Adipocyte (in vitro differentiated cells): ENCODE results near the gene ZSCAN31.

Experiments
- DNase-seq: peaks from one replicate; pipeline ENCODE4 v3.0.0-alpha.2; 2015; ENCODE audit warnings: low read depth
- H3K27me3 ChIP-seq: replicated peaks from 2 replicates; pipeline ENCODE4 v1.7.0; 2013; ENCODE audit warnings: mild to moderate bottlenecking, low read length, moderate library complexity; ENCODE audit not compliant: control insufficient read depth, insufficient read depth
- H3K36me3 ChIP-seq: 2 replicates; pipeline ENCODE4 v1.7.0; 2013; ENCODE audit warnings: low read length, mild to moderate bottlenecking, moderate library complexity; ENCODE audit not compliant: control insufficient read depth, insufficient read depth, severe bottlenecking
- H3K4me1 ChIP-seq: 2 replicates; pipeline ENCODE4 v1.7.0; 2013; ENCODE audit warnings: mild to moderate bottlenecking, low read length, moderate library complexity; ENCODE audit not compliant: control insufficient read depth, insufficient read depth
- H3K4me3 ChIP-seq: 2 replicates; pipeline ENCODE4 v1.7.0; 2013; ENCODE audit warnings: mild to moderate bottlenecking, low read length, moderate library complexity
- H3K9ac ChIP-seq: 2 replicates; pipeline ENCODE4 v1.7.0; 2013; ENCODE audit warnings: mild to moderate bottlenecking, low read length, moderate library complexity
- H3K9me3 ChIP-seq: 2 replicates; pipeline ENCODE4 v1.7.0; 2013; ENCODE audit warnings: mild to moderate bottlenecking, low read length, moderate library complexity; ENCODE audit not compliant: control insufficient read depth

The ZSCAN31 gene

GRCh38 chr6:28351087-28351486 is 15.1 kb upstream of the ZSCAN31 start:
- H3K27me3 ChIP-seq: peaks cover 8% of the 10 kb centered on the region
- H3K4me3 ChIP-seq: peak overlapping the region; percentile 97
- H3K36me3 ChIP-seq: no peaks in the 10 kb centered on the region
- peaks cover 14% of the 10 kb centered on the region for H3K4me1 ChIP-seq
- no peaks in the 10 kb centered on the region for H3K9me3 ChIP-seq
- H3K9ac ChIP-seq: no peak overlapping the region
- DNase-seq: peak; percentile 8

GRCh38 chr6:28349892-28350737 is 14.2 kb upstream of the ZSCAN31 start, which contains the start of gene ZKSCAN3:
Gene ZKSCAN3 (plus strand): TSS chr6:28349947. CDS start chr6:28359587, 9,640 bp downstream.
- DNase-seq: peak; percentile 89
- Histone ChIP-seq H3K27me3 (peaks cover 17% of the 10 kb centered on the region), H3K4me1 (peaks cover 9% of the 10 kb centered on the region), H3K9ac (peak within 1 kb of the TSS; percentile 94), H3K9me3 (no peaks in the 10 kb centered on the region), H3K4me3 (peak within 1 kb of the TSS; percentile 97), H3K36me3 (no peaks in the 10 kb centered on the region)

- Histone ChIP-seq H3K9me3 (no peaks in the 10 kb centered on the region), H3K4me3 (peak overlapping the region; percentile 97), H3K27me3 (peaks cover 20% of the 10 kb centered on the region), H3K36me3 (no peaks in the 10 kb centered on the region), H3K4me1 (peaks cover 9% of the 10 kb centered on the region), H3K9ac (peak overlapping the region; percentile 94)
- DNase-seq: no peak
Measured at GRCh38 chr6:28349344-28349891, 13.5 kb upstream of the ZSCAN31 start.

GRCh38 chr6:28347119-28347518 is 11.2 kb upstream of the ZSCAN31 start:
- Histone ChIP-seq H3K9me3 (no peaks in the 10 kb centered on the region), H3K27me3 (peaks cover 23% of the 10 kb centered on the region), H3K36me3 (no peaks in the 10 kb centered on the region), H3K4me3 (no peak overlapping the region), H3K4me1 (peaks cover 9% of the 10 kb centered on the region), H3K9ac (no peak overlapping the region)
- no peak for DNase-seq

- H3K9ac ChIP-seq: no peak overlapping the region
- no peak for DNase-seq
- H3K4me1 ChIP-seq: no peaks in the 10 kb centered on the region
- peaks cover 23% of the 10 kb centered on the region for H3K27me3 ChIP-seq
- H3K9me3 ChIP-seq: no peaks in the 10 kb centered on the region
- no peak overlapping the region for H3K4me3 ChIP-seq
- H3K36me3 ChIP-seq: no peaks in the 10 kb centered on the region
Measured at GRCh38 chr6:28345201-28345600, 9.3 kb upstream of the ZSCAN31 start.

- no peaks in the 10 kb centered on the region for H3K9me3 ChIP-seq
- no peak overlapping the region for H3K9ac ChIP-seq
- DNase-seq: no peak
- peaks cover 23% of the 10 kb centered on the region for H3K27me3 ChIP-seq
- no peaks in the 10 kb centered on the region for H3K4me1 ChIP-seq
- H3K4me3 ChIP-seq: no peak overlapping the region
- no peaks in the 10 kb centered on the region for H3K36me3 ChIP-seq
Measured at GRCh38 chr6:28343898-28344677, 8.1 kb upstream of the ZSCAN31 start.

GRCh38 chr6:28340310-28341095 is 4.6 kb upstream of the ZSCAN31 start:
- no peak for DNase-seq
- no peak overlapping the region for H3K9ac ChIP-seq
- peaks cover 5% of the 10 kb centered on the region for H3K4me1 ChIP-seq
- no peak overlapping the region for H3K4me3 ChIP-seq
- no peaks in the 10 kb centered on the region for H3K9me3 ChIP-seq
- peaks cover 9% of the 10 kb centered on the region for H3K27me3 ChIP-seq
- no peaks in the 10 kb centered on the region for H3K36me3 ChIP-seq

GRCh38 chr6:28337121-28337520 is 1.2 kb upstream of the ZSCAN31 start:
- Histone ChIP-seq H3K9me3 (no peaks in the 10 kb centered on the region), H3K4me1 (peaks cover 7% of the 10 kb centered on the region), H3K36me3 (no peaks in the 10 kb centered on the region), H3K9ac (no peak overlapping the region), H3K27me3 (no peaks in the 10 kb centered on the region), H3K4me3 (peak overlapping the region; percentile 97)
- DNase-seq: no peak

- Histone ChIP-seq H3K9me3 (no peaks in the 10 kb centered on the region), H3K9ac (peak overlapping the region; percentile 91), H3K27me3 (no peaks in the 10 kb centered on the region), H3K4me3 (peak overlapping the region; percentile 97), H3K36me3 (no peaks in the 10 kb centered on the region), H3K4me1 (peaks cover 7% of the 10 kb centered on the region)
- peak; percentile 68 for DNase-seq
Measured at GRCh38 chr6:28336284-28337120, 554 bp upstream of the ZSCAN31 start.

- Histone ChIP-seq H3K27me3 (no peaks in the 10 kb centered on the region), H3K9ac (peak overlapping the region; percentile 91), H3K36me3 (no peaks in the 10 kb centered on the region), H3K4me1 (peaks cover 7% of the 10 kb centered on the region), H3K4me3 (peak overlapping the region; percentile 97), H3K9me3 (no peaks in the 10 kb centered on the region)
- DNase-seq: no peak
Measured at GRCh38 chr6:28335040-28335563, 846 bp downstream of the ZSCAN31 start.
